Measurements from ENCODE around the gene HNRNPL.
"Not testable (repeated sequence)": the region's sequence is repeated elsewhere in the genome, so short reads cannot be mapped to it uniquely, and the experiment has no call there.

Gene HNRNPL

GRCh38 chr19:38821230-38821825 is 28.5 kb downstream of the HNRNPL start:
- DNase-seq = not testable (repeated sequence)

- DNase-seq = no peak
These were observed 30.4 kb downstream of the HNRNPL start for GRCh38 chr19:38819231-38819920.

GRCh38 chr19:38817081-38817480 is 32.7 kb downstream of the HNRNPL start:
- no peak for DNase-seq

GRCh38 chr19:38816131-38816750 is 33.5 kb downstream of the HNRNPL start:
- DNase-seq = no peak

GRCh38 chr19:38815059-38816001 is 34.5 kb downstream of the HNRNPL start:
- DNase-seq = no peak

- not testable (repeated sequence) for DNase-seq
These were observed 35.9 kb downstream of the HNRNPL start for GRCh38 chr19:38813932-38814331.

GRCh38 chr19:38813323-38813722 is 36.5 kb downstream of the HNRNPL start:
- no peak for DNase-seq

- no peak for DNase-seq
These were observed 36.9 kb downstream of the HNRNPL start, which contains the start of gene LGALS4 for GRCh38 chr19:38812841-38813320. LGALS4 (minus strand) TSS chr19:38812945; CDS start chr19:38812886, 59 bp downstream.

GRCh38 chr19:38812009-38812840 is 37.6 kb downstream of the HNRNPL start:
- DNase-seq = no peak

- DNase-seq = no peak
These were observed 40.1 kb downstream of the HNRNPL start for GRCh38 chr19:38809592-38810252.

GRCh38 chr19:38808741-38809140 is 41.0 kb downstream of the HNRNPL start:
- no peak for DNase-seq

GRCh38 chr19:38807374-38808098 is 42.2 kb downstream of the HNRNPL start:
- not testable (repeated sequence) for DNase-seq

- DNase-seq = no peak
These were observed 43.4 kb downstream of the HNRNPL start for GRCh38 chr19:38806371-38806770.

- no peak for DNase-seq
These were observed 44.6 kb downstream of the HNRNPL start for GRCh38 chr19:38805180-38805579.

GRCh38 chr19:38803543-38803942 is 46.2 kb downstream of the HNRNPL start:
- no peak for DNase-seq

GRCh38 chr19:38801359-38802095 is 48.3 kb downstream of the HNRNPL start:
- no peak for DNase-seq

- no peak for DNase-seq
These were observed 49.0 kb downstream of the HNRNPL start for GRCh38 chr19:38800577-38801347.

- no peak for DNase-seq
These were observed 50.7 kb downstream of the HNRNPL start for GRCh38 chr19:38799104-38799503.

GRCh38 chr19:38797781-38798180 is 52.0 kb downstream of the HNRNPL start:
- not testable (repeated sequence) for DNase-seq
